ENCODE data around the gene ARAP2. TPM values are rescaled to one million over a fixed set of nuclear protein-coding genes. Genes with fewer than 3 reads are reported as not detected.

Gene ARAP2
- total and polyA plus RNA-seq, 2 experiments from 2014 or later: 0.92 to 4.8 TPM

DNA sequence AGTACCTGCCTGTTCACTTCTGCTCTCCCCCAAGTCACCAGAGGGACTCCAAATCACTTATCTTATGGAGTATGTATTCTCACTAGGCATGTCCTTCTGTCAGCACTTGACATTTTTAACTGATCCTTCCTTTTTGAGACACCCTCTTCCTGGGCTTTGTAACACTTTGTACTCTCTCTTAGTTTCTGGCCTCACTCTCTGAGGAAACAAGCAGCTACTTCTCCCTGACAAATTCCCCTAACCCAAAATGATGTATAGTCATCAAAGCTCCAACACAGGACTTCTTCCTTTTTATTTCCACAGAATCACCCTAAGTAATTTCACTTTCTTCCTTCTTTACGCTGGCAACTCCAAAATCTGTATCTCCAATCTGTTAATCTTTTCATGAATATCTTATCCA lies 101.8 kb downstream of the ARAP2 start:
- TF ChIP-seq, protein P1, sequence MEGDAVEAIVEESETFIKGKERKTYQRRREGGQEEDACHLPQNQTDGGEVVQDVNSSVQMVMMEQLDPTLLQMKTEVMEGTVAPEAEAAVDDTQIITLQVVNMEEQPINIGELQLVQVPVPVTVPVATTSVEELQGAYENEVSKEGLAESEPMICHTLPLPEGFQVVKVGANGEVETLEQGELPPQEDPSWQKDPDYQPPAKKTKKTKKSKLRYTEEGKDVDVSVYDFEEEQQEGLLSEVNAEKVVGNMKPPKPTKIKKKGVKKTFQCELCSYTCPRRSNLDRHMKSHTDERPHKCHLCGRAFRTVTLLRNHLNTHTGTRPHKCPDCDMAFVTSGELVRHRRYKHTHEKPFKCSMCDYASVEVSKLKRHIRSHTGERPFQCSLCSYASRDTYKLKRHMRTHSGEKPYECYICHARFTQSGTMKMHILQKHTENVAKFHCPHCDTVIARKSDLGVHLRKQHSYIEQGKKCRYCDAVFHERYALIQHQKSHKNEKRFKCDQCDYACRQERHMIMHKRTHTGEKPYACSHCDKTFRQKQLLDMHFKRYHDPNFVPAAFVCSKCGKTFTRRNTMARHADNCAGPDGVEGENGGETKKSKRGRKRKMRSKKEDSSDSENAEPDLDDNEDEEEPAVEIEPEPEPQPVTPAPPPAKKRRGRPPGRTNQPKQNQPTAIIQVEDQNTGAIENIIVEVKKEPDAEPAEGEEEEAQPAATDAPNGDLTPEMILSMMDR (conservative IDR thresholded peaks at IDR 0.05; ENCODE audit: low read depth in 2 of 2): no peak
- H3K4me1 ChIP-seq (ENCODE audit: insufficient read depth): no peaks in the 10 kb centered on the region
- Mint-ChIP-seq H3K27me3 (ENCODE audit: insufficient read depth, low read depth, poor library complexity) (no peaks in the 10 kb centered on the region), H3K9me3 (no peaks in the 10 kb centered on the region), H3K4me1 (no peaks in the 10 kb centered on the region), H3K36me3 (ENCODE audit: low read depth) (no peaks in the 10 kb centered on the region), H3K27ac (no peak overlapping the region), H3K4me3 (no peak overlapping the region)
- no peak overlapping the region for H3K4me3 ChIP-seq
- no peak overlapping the region for H2AFZ ChIP-seq
- no peaks in the 10 kb centered on the region for H3F3A ChIP-seq (replicated peaks; ENCODE audit: low read depth)
- H3K79me2 ChIP-seq (replicated peaks; ENCODE audit: insufficient read depth): no peaks in the 10 kb centered on the region
- no peaks in the 10 kb centered on the region for H3K36me3 ChIP-seq (ENCODE audit: insufficient read depth)
- H3K4me2 ChIP-seq: no peak overlapping the region
- H3K27me3 ChIP-seq (ENCODE audit: insufficient read depth): no peaks in the 10 kb centered on the region
- 0 out of 2 replicates have a peak, but pooled peaks cover 3% of the 10 kb centered on the region for H3K9me2 ChIP-seq (ENCODE audit: insufficient read depth)
- DNase-seq (ENCODE audit: low spot score) (no peak), ATAC-seq (no peak)
- H4K20me1 ChIP-seq (replicated peaks; ENCODE audit: insufficient read depth): no peaks in the 10 kb centered on the region
- no peak overlapping the region for H3K27ac ChIP-seq (ENCODE audit: low read depth)

- Mint-ChIP-seq H3K4me3 (no peak overlapping the region), H3K27me3 (ENCODE audit: insufficient read depth, low read depth, poor library complexity) (no peaks in the 10 kb centered on the region), H3K9me3 (no peaks in the 10 kb centered on the region), H3K4me1 (no peaks in the 10 kb centered on the region), H3K36me3 (ENCODE audit: low read depth) (no peaks in the 10 kb centered on the region), H3K27ac (no peak overlapping the region)
- DNase-seq (ENCODE audit: low spot score) (no peak), ATAC-seq (no peak)
- Histone ChIP-seq H3K27ac (ENCODE audit: low read depth) (no peak overlapping the region), H3K9me2 (ENCODE audit: insufficient read depth) (0 out of 2 replicates have a peak, but pooled peaks cover 3% of the 10 kb centered on the region), H2AFZ (no peak overlapping the region), H4K20me1 (replicated peaks; ENCODE audit: insufficient read depth) (no peaks in the 10 kb centered on the region), H3K36me3 (ENCODE audit: insufficient read depth) (no peaks in the 10 kb centered on the region), H3K4me3 (no peak overlapping the region), H3K4me2 (no peak overlapping the region), H3K27me3 (ENCODE audit: insufficient read depth) (no peaks in the 10 kb centered on the region), H3K4me1 (ENCODE audit: insufficient read depth) (no peaks in the 10 kb centered on the region), H3K79me2 (replicated peaks; ENCODE audit: insufficient read depth) (no peaks in the 10 kb centered on the region), H3F3A (replicated peaks; ENCODE audit: low read depth) (no peaks in the 10 kb centered on the region)
- TF ChIP-seq POLR2AphosphoS5 (IDR thresholded peaks at IDR 0.05; ENCODE audit: low read depth): no peak
- TF ChIP-seq REST (IDR thresholded peaks at IDR 0.05; ENCODE audit: unreplicated experiment): no peak
- no peak for TF ChIP-seq EZH2 (IDR thresholded peaks at IDR 0.05; ENCODE audit: low read depth, unreplicated experiment)
- TF ChIP-seq, protein P2, sequence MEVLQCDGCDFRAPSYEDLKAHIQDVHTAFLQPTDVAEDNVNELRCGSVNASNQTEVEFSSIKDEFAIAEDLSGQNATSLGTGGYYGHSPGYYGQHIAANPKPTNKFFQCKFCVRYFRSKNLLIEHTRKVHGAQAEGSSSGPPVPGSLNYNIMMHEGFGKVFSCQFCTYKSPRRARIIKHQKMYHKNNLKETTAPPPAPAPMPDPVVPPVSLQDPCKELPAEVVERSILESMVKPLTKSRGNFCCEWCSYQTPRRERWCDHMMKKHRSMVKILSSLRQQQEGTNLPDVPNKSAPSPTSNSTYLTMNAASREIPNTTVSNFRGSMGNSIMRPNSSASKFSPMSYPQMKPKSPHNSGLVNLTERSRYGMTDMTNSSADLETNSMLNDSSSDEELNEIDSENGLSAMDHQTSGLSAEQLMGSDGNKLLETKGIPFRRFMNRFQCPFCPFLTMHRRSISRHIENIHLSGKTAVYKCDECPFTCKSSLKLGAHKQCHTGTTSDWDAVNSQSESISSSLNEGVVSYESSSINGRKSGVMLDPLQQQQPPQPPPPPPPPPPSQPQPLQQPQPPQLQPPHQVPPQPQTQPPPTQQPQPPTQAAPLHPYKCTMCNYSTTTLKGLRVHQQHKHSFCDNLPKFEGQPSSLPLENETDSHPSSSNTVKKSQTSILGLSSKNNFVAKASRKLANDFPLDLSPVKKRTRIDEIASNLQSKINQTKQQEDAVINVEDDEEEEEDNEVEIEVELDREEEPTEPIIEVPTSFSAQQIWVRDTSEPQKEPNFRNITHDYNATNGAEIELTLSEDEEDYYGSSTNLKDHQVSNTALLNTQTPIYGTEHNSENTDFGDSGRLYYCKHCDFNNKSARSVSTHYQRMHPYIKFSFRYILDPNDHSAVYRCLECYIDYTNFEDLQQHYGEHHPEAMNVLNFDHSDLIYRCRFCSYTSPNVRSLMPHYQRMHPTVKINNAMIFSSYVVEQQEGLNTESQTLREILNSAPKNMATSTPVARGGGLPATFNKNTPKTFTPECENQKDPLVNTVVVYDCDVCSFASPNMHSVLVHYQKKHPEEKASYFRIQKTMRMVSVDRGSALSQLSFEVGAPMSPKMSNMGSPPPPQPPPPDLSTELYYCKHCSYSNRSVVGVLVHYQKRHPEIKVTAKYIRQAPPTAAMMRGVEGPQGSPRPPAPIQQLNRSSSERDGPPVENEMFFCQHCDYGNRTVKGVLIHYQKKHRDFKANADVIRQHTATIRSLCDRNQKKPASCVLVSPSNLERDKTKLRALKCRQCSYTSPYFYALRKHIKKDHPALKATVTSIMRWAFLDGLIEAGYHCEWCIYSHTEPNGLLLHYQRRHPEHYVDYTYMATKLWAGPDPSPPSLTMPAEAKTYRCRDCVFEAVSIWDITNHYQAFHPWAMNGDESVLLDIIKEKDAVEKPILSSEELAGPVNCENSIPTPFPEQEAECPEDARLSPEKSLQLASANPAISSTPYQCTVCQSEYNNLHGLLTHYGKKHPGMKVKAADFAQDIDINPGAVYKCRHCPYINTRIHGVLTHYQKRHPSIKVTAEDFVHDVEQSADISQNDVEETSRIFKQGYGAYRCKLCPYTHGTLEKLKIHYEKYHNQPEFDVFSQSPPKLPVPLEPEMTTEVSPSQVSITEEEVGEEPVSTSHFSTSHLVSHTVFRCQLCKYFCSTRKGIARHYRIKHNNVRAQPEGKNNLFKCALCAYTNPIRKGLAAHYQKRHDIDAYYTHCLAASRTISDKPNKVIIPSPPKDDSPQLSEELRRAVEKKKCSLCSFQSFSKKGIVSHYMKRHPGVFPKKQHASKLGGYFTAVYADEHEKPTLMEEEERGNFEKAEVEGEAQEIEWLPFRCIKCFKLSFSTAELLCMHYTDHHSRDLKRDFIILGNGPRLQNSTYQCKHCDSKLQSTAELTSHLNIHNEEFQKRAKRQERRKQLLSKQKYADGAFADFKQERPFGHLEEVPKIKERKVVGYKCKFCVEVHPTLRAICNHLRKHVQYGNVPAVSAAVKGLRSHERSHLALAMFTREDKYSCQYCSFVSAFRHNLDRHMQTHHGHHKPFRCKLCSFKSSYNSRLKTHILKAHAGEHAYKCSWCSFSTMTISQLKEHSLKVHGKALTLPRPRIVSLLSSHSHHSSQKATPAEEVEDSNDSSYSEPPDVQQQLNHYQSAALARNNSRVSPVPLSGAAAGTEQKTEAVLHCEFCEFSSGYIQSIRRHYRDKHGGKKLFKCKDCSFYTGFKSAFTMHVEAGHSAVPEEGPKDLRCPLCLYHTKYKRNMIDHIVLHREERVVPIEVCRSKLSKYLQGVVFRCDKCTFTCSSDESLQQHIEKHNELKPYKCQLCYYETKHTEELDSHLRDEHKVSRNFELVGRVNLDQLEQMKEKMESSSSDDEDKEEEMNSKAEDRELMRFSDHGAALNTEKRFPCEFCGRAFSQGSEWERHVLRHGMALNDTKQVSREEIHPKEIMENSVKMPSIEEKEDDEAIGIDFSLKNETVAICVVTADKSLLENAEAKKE (CRISPR knock-in tag; IDR thresholded peaks at IDR 0.05): no peak
- no peak for TF ChIP-seq EZH2phosphoT487 (IDR thresholded peaks at IDR 0.05; ENCODE audit: unreplicated experiment)
- no peak for TF ChIP-seq STAT1 (IDR thresholded peaks at IDR 0.05; ENCODE audit: unreplicated experiment)
- TF ChIP-seq, protein P3, sequence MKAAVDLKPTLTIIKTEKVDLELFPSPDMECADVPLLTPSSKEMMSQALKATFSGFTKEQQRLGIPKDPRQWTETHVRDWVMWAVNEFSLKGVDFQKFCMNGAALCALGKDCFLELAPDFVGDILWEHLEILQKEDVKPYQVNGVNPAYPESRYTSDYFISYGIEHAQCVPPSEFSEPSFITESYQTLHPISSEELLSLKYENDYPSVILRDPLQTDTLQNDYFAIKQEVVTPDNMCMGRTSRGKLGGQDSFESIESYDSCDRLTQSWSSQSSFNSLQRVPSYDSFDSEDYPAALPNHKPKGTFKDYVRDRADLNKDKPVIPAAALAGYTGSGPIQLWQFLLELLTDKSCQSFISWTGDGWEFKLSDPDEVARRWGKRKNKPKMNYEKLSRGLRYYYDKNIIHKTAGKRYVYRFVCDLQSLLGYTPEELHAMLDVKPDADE (IDR thresholded peaks at IDR 0.05): no peak
- TF ChIP-seq JUNB (IDR thresholded peaks at IDR 0.05; ENCODE audit: unreplicated experiment): no peak
- TF ChIP-seq CREB1 (CRISPR knock-in tag; IDR thresholded peaks at IDR 0.05; ENCODE audit: low read depth): no peak
These were observed 103.1 kb downstream of the ARAP2 start for GRCh38 chr4:36141186-36141585.

Measured in GM23338 (cell line).